SJSA1 (cell line): ENCODE measurements around the gene PPFIBP2. TPM values are rescaled to one million over a fixed set of nuclear protein-coding genes. Genes with fewer than 3 reads are reported as not detected.
A peak's percentile ranks its signal among the peaks of the same experiment; 100 is the strongest.
"Not testable (repeated sequence)": the region's sequence is repeated elsewhere in the genome, so short reads cannot be mapped to it uniquely, and the experiment has no call there.

Source experiments
- DNase-seq, 2 experiments: peaks; one replicate each; pipeline ENCODE4 v3.0.0-alpha.2; 2015 to 2020; ENCODE audit warnings: low spot score in 2 of 2, low read depth in 1 of 2
- H3K27ac ChIP-seq: fragments of 250-450 bp; sonication (Bioruptor Pico); 2 replicates; pipeline ENCODE4 v1.5.1; 2020; ENCODE audit warnings: mild to moderate bottlenecking, moderate library complexity
- H3K27me3 ChIP-seq: fragments of 250-450 bp; sonication (Bioruptor Pico); replicated peaks from 2 replicates; pipeline ENCODE4 v1.5.1; 2020; ENCODE audit warnings: mild to moderate bottlenecking, moderate library complexity
- H3K36me3 ChIP-seq: fragments of 250-450 bp; sonication (Bioruptor Pico); 2 replicates; pipeline ENCODE4 v1.5.1; 2020; ENCODE audit warnings: mild to moderate bottlenecking
- H3K4me1 ChIP-seq: fragments of 250-450 bp; sonication (Bioruptor Pico); replicated peaks from 2 replicates; pipeline ENCODE4 v1.6.1; 2021; ENCODE audit warnings: mild to moderate bottlenecking
- H3K4me3 ChIP-seq: fragments of 250-450 bp; sonication (Bioruptor Pico); 2 replicates; pipeline ENCODE4 v1.5.1; 2020; ENCODE audit warnings: mild to moderate bottlenecking
- H3K9me3 ChIP-seq: fragments of 250-450 bp; sonication (Bioruptor Pico); replicated peaks from 2 replicates; pipeline ENCODE4 v1.5.1; 2020; ENCODE audit warnings: mild to moderate bottlenecking
- total RNA-seq: library from RNA; depleted of rRNA; stranded (reverse); fragments of >200 nt; shearing (Covaris generic); gene quantifications from 2 replicates; pipeline ENCODE4 v1.2.3, GENCODE V29; 2014

PPFIBP2 gene
- total RNA-seq, 1 experiment from 2014 or later = 7.4 TPM

- Histone ChIP-seq H3K27ac (no peak overlapping the region), H3K4me1 (peaks cover 16% of the 10 kb centered on the region), H3K4me3 (no peak overlapping the region), H3K27me3 (no peaks in the 10 kb centered on the region), H3K36me3 (no peaks in the 10 kb centered on the region), H3K9me3 (no peaks in the 10 kb centered on the region)
- DNase-seq = no peak
Measured at GRCh38 chr11:7511401-7511800, 2.4 kb upstream of the PPFIBP2 start.

- H3K4me3 ChIP-seq = peak overlapping the region; percentile 60
- H3K36me3 ChIP-seq = no peaks in the 10 kb centered on the region
- peak overlapping the region; percentile 33; the same call in 1 of the 2 replicates for H3K27ac ChIP-seq
- peak in 1 of 2 experiments; percentile 56 for DNase-seq
- no peaks in the 10 kb centered on the region for H3K9me3 ChIP-seq
- peaks cover 16% of the 10 kb centered on the region for H3K4me1 ChIP-seq
- H3K27me3 ChIP-seq = no peaks in the 10 kb centered on the region
Measured at GRCh38 chr11:7512525-7513233, 1.1 kb upstream of the PPFIBP2 start.

DNA sequence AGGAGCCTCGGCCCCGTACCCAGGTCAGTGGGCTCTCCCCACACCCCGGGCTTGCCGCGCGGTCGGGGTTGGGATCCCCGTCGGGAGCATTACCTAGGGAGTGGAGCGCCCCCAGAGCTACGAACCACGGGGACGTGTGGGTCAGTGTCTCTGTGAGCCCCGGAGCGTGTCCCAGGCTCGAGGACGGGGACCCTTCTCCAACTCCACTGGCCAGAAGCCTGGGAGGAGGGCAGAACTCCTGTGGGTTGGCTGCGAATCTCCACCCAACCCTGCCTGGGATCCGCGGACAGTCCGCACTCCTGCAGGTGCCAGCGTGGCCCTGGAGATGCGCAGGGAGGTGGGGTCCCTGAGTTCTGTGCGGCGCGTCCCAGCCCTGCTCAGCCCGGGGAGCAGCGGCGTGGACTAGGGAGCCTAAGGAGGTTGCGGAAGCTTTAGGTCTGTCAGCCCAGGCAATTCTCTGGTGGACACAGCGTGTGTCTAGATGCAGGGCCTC, 346 bp downstream of the PPFIBP2 start:
- Histone ChIP-seq H3K36me3 (no peaks in the 10 kb centered on the region), H3K9me3 (no peaks in the 10 kb centered on the region), H3K4me3 (peak overlapping the region; percentile 60), H3K4me1 (peaks cover 16% of the 10 kb centered on the region), H3K27ac (no peak overlapping the region), H3K27me3 (no peaks in the 10 kb centered on the region)
- DNase-seq = no peak

- H3K9me3 ChIP-seq = no peaks in the 10 kb centered on the region
- H3K4me3 ChIP-seq = no peak overlapping the region
- H3K36me3 ChIP-seq = no peaks in the 10 kb centered on the region
- no peak overlapping the region for H3K27ac ChIP-seq
- peaks cover 16% of the 10 kb centered on the region for H3K4me1 ChIP-seq
- no peak for DNase-seq
- no peaks in the 10 kb centered on the region for H3K27me3 ChIP-seq
Measured at GRCh38 chr11:7515447-7515886, 1.7 kb downstream of the PPFIBP2 start.

- no peak for DNase-seq
- no peak overlapping the region for H3K27ac ChIP-seq
- no peaks in the 10 kb centered on the region for H3K9me3 ChIP-seq
- H3K36me3 ChIP-seq = no peaks in the 10 kb centered on the region
- H3K4me1 ChIP-seq = peaks cover 16% of the 10 kb centered on the region
- no peak overlapping the region for H3K4me3 ChIP-seq
- H3K27me3 ChIP-seq = no peaks in the 10 kb centered on the region
Measured at GRCh38 chr11:7516475-7516874, 2.7 kb downstream of the PPFIBP2 start.

DNA sequence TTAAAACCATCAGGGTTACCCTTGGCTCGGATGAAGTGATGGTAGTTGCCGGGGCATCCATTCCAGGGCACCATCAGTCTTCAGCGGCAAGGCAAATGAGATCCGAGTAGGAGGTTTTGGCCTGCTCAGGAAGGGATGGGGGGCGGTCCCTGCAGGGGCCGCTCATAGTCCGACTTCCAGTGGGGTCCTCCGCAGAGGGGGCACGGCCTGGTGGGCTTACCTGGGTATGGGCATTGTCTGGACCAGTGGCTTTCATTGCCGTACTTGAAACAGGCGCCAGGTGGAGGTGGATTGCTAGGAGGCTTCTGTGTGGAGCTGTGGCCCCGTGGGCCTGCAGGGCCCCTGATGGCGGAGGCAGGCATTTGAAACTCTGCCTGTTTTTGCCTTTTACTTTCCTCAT, 3.9 kb downstream of the PPFIBP2 start:
- H3K27me3 ChIP-seq, H3K9me3 ChIP-seq, H3K27ac ChIP-seq, H3K36me3 ChIP-seq, H3K4me3 ChIP-seq, DNase-seq: not testable (repeated sequence)
- peaks cover 11% of the 10 kb centered on the region for H3K4me1 ChIP-seq

GRCh38 chr11:7518811-7519562, 5.2 kb downstream of the PPFIBP2 start:
- H3K36me3 ChIP-seq = no peaks in the 10 kb centered on the region
- no peaks in the 10 kb centered on the region for H3K9me3 ChIP-seq
- H3K4me1 ChIP-seq = peaks cover 5% of the 10 kb centered on the region; the same call in 1 of the 2 replicates
- no peaks in the 10 kb centered on the region for H3K27me3 ChIP-seq
- no peak overlapping the region for H3K4me3 ChIP-seq
- DNase-seq = no peak
- H3K27ac ChIP-seq = no peak overlapping the region

DNA sequence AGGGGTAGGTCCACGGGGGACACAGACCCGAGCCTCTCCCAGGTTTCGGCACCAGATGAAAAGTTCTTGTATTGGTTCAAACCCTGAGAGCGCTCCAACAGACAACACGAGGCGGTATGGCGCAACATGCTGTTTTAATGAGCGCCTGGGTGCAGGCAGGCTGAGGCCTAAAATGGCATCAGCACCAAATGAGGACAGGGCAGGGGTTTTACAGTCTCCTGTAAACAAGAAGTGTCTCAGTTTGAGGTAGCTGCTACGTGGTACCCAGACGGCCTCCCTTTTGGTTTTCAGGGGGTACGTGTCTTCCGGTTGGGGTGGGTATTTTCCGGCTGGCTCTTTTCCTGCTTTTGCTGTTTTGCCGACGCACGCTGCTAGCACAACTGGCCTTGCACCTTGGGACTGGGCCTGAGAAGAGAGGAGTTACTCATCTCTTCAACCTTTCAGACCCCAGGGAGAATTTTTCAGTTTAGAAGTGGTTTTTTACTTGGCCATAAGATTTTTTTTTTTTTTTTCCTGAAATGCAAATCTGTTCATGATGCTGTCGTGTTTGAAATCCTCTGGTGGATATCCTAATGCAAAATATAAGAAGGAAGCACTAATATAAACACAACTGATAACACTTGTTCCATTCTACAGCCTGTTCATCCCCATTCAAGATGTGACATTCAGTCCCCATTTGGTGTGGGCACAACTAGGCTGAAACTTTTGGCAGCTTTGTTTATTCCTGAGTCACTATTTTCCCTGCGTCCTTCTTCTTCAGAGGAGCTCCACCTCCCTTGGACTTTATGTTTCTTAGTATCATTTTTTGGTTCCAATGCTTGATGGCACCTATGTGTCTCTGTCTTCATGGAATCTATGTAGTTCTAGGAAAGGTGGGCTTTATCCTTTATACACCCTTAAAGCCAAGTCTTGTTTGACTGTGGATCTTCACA, 6.5 kb downstream of the PPFIBP2 start:
- Histone ChIP-seq H3K4me3 (no peak overlapping the region), H3K36me3 (no peaks in the 10 kb centered on the region), H3K27ac (no peak overlapping the region), H3K4me1 (no peaks in the 10 kb centered on the region), H3K27me3 (no peaks in the 10 kb centered on the region), H3K9me3 (no peaks in the 10 kb centered on the region)
- DNase-seq = no peak

DNA sequence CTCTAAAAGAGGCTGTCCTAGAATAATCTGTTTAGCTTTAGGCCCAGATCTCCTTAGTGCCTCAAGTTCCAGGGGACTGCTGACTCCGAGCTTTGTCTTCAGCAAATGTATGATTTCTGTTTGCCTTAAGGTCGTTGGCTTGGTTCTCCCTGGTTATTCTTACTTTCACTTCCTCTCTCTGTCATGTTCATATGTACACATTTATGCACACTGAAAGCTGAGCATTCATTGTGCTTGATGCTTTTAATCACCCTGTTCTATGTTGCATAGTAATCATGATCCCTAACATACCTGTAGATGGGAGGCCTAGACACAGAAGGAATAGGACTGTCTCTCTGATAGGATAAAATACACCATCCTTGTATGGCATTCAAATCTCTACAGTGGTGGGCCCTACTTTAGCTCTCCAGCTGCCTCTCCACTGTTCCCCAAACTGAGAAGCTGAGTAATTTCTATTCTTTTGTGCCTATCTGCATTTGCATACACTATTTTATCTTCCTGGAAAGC, 7.2 kb downstream of the PPFIBP2 start:
- H3K27ac ChIP-seq = no peak overlapping the region
- H3K36me3 ChIP-seq = no peaks in the 10 kb centered on the region
- H3K27me3 ChIP-seq = no peaks in the 10 kb centered on the region
- H3K4me1 ChIP-seq = no peaks in the 10 kb centered on the region
- H3K9me3 ChIP-seq = no peaks in the 10 kb centered on the region
- no peak overlapping the region for H3K4me3 ChIP-seq
- DNase-seq = no peak

- Histone ChIP-seq H3K36me3 (no peaks in the 10 kb centered on the region), H3K9me3 (no peaks in the 10 kb centered on the region), H3K27me3 (no peaks in the 10 kb centered on the region), H3K4me3 (no peak overlapping the region), H3K4me1 (no peaks in the 10 kb centered on the region), H3K27ac (no peak overlapping the region)
- DNase-seq = no peak
Measured at GRCh38 chr11:7522121-7522520, 8.3 kb downstream of the PPFIBP2 start.

GRCh38 chr11:7522546-7522945, 8.7 kb downstream of the PPFIBP2 start:
- Histone ChIP-seq H3K27me3 (no peaks in the 10 kb centered on the region), H3K27ac (no peak overlapping the region), H3K4me1 (no peaks in the 10 kb centered on the region), H3K9me3 (no peaks in the 10 kb centered on the region), H3K4me3 (no peak overlapping the region), H3K36me3 (no peaks in the 10 kb centered on the region)
- no peak for DNase-seq

DNA sequence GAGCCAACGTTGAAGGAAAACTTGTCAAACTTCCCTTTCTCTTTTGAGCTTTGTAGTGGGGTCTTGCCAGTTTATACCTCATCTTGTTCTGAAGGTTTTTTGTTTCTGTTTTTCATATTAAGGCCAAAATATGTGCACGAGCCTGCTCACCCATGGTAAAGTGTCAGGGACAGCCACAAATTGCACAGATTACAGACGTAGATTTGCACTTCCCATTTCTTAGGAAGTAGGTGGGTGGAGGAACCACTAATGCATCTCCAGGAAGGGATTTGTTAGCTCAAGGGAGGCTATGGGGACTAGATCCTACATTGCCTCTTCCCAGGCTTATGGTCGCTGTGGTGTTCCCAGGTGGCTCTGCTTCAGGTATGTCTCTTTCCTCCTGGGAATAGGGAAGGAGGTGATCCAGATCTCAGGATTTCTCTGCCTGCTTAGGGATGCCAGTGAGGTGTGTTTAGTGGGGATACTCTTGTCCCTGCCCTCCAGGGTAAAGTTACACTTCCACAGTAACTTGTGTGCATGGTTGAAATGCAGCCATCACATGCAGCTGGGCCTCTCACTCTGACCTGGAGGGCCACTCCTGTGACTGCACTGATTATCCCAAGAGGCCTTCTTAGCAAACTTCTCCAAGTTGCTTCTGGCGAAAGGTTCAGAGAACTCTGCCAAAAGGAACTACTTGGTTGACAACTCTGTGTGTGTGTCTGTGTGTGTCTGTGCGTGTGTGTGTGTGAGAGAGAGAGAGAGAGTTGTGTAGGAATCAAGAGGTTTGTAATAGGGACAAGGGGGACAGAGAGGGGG, 9.8 kb downstream of the PPFIBP2 start:
- Histone ChIP-seq H3K4me1 (no peaks in the 10 kb centered on the region), H3K9me3 (no peaks in the 10 kb centered on the region), H3K36me3 (no peaks in the 10 kb centered on the region), H3K27ac (no peak overlapping the region), H3K4me3 (no peak overlapping the region), H3K27me3 (no peaks in the 10 kb centered on the region)
- DNase-seq = no peak
